Right cardiac atrium (tissue), 5 donors: ENCODE results near the gene STARD13. TPM values are rescaled to one million over a fixed set of nuclear protein-coding genes. Genes with fewer than 3 reads are reported as not detected.

ENCODE experiments used
- ATAC-seq, 2 donors: fragments of 200-7000 bp; cut with Tn5 transposase; one replicate each; pipeline versions ENCODE4 v1.8.0 to v1.9.1; 2020; ENCODE audit warnings: moderate library complexity in 2 of 2, mild to moderate bottlenecking in 1 of 2
- DNase-seq, 3 donors: peaks; one replicate each; pipeline ENCODE4 v3.0.0-alpha.2; 2020
- H3K27ac ChIP-seq: one replicate; pipeline ENCODE4 v1.5.1; 2013; ENCODE audit warnings: mild to moderate bottlenecking, low read length, control low read depth, moderate library complexity
- H3K27me3 ChIP-seq: one replicate; pipeline ENCODE4 v1.6.1; 2013; ENCODE audit not compliant: control insufficient read depth, insufficient read depth
- H3K4me1 ChIP-seq: one replicate; pipeline ENCODE4 v1.6.1; 2013; ENCODE audit warnings: low read length; ENCODE audit not compliant: control insufficient read depth, insufficient read depth
- H3K4me3 ChIP-seq: one replicate; pipeline ENCODE4 v1.5.1; 2013; ENCODE audit warnings: low read length, control low read depth
- H3K9me3 ChIP-seq: one replicate; pipeline ENCODE4 v1.6.1; 2013; ENCODE audit warnings: low read length; ENCODE audit not compliant: control insufficient read depth
- WGBS: extraction: QIAGEN DNeasy Blood & Tissue Kit; methylation state at CpG from one replicate; pipeline ENCODE4 v1.1.7; 2013; 5-methylcytosine and 5-hydroxymethylcytosine counted together
- intact Hi-C, 4 donors: fragments of 100-400 bp; cut with DNase I; formaldehyde crosslinking; loops; one replicate each; pipeline versions ENCODE4 v1.11.0 to v1.14.0; 2022 to 2023
- polyA plus RNA-seq: library from polyadenylated mRNA; stranded (reverse); fragments of 200-250 nt; gene quantifications from one replicate; pipeline ENCODE4 v1.2.3, GENCODE V29; 2013
- total RNA-seq, 4 donors: library from RNA; stranded (reverse); fragmentation: NEBNext Ultra II Directional; extraction: Animal tissue kit (Norgen Biotek cat#: 25700); gene quantifications; one replicate each; pipeline ENCODE4 v1.2.1, GENCODE V29; 2021
- donor health status: healthy with polysubstance abuse.
- donor health status: DM: no; HTN: yes; CAD: no.
- donor health status: DM: no; HTN: no; CAD: no.
- donor health status: DM: no; HTN: yes; CAD: no; lungs with severe emphysema.
- donor health status: DM: yes; HTN: yes; CAD: no.

The STARD13 gene
- total and polyA plus RNA-seq, 5 donors = 9.6 to 35.7 (median 27.3) TPM

- no peak for DNase-seq
- Histone ChIP-seq H3K4me1 (peaks cover 2% of the 10 kb centered on the region), H3K9me3 (peaks cover 3% of the 10 kb centered on the region), H3K27me3 (no peaks in the 10 kb centered on the region), H3K27ac (no peak overlapping the region), H3K4me3 (no peak overlapping the region)
- 90% methylated on average over 1 of the region's 1 CpG for WGBS
- intact Hi-C loops = no loop called here
- ATAC-seq = no peak
These were observed 150.5 kb downstream of the STARD13 start for GRCh38 chr13:33135097-33135496.

- 78% methylated on average over 3 of the region's 3 CpGs for WGBS
- H3K27ac ChIP-seq = no peak overlapping the region
- no peaks in the 10 kb centered on the region for H3K27me3 ChIP-seq
- H3K9me3 ChIP-seq = peaks cover 3% of the 10 kb centered on the region
- ATAC-seq = no peak
- no peak overlapping the region for H3K4me3 ChIP-seq
- intact Hi-C loops = no loop called here
- peaks cover 2% of the 10 kb centered on the region for H3K4me1 ChIP-seq
- no peak for DNase-seq
These were observed 151.3 kb downstream of the STARD13 start for GRCh38 chr13:33134213-33134612.

GRCh38 chr13:33132644-33133440, 152.7 kb downstream of the STARD13 start:
- H3K27ac ChIP-seq = no peak overlapping the region

GRCh38 chr13:33129886-33130285, 155.7 kb downstream of the STARD13 start:
- H3K4me3 ChIP-seq = no peak overlapping the region
- H3K9me3 ChIP-seq = no peaks in the 10 kb centered on the region
- 96% methylated on average over 20 of the region's 20 CpGs for WGBS
- intact Hi-C loops = no loop called here
- DNase-seq (no peak), ATAC-seq (no peak)
- H3K4me1 ChIP-seq = peaks cover 10% of the 10 kb centered on the region
- no peak overlapping the region for H3K27ac ChIP-seq
- no peaks in the 10 kb centered on the region for H3K27me3 ChIP-seq

More at GRCh38 chr13:33132644-33133440, 152.7 kb downstream of the STARD13 start:
- intact Hi-C loops = no loop called here
- 67% methylated on average over 1 of the region's 1 CpG for WGBS
- Histone ChIP-seq H3K4me1 (peaks cover 5% of the 10 kb centered on the region), H3K27me3 (no peaks in the 10 kb centered on the region), H3K9me3 (peaks cover 3% of the 10 kb centered on the region), H3K4me3 (no peak overlapping the region)
- DNase-seq (no peak), ATAC-seq (no peak)

- H3K4me3 ChIP-seq = no peak overlapping the region
- 85% methylated on average over 20 of the region's 20 CpGs for WGBS
- no peaks in the 10 kb centered on the region for H3K9me3 ChIP-seq
- H3K27me3 ChIP-seq = no peaks in the 10 kb centered on the region
- intact Hi-C loops = no loop called here
- peak overlapping the region; percentile 30 for H3K27ac ChIP-seq
- peaks cover 10% of the 10 kb centered on the region for H3K4me1 ChIP-seq
- peak in 2 of 3 donors; percentile 71 to 75 for DNase-seq
- peak in 1 of 2 donors; percentile 47 for ATAC-seq
These were observed 156.3 kb downstream of the STARD13 start for GRCh38 chr13:33129094-33129832.

- Histone ChIP-seq H3K4me3 (no peak overlapping the region), H3K27ac (no peak overlapping the region), H3K4me1 (peaks cover 16% of the 10 kb centered on the region), H3K9me3 (no peaks in the 10 kb centered on the region), H3K27me3 (no peaks in the 10 kb centered on the region)
- 88% methylated on average over 4 of the region's 4 CpGs for whole genome bisulfite sequencing
- DNase-seq (no peak), ATAC-seq (no peak)
- intact Hi-C loops = no loop called here
These were observed 157.4 kb downstream of the STARD13 start for GRCh38 chr13:33128134-33128533.

- Histone ChIP-seq H3K4me1 (peaks cover 16% of the 10 kb centered on the region), H3K27ac (peak overlapping the region; percentile 91), H3K27me3 (no peaks in the 10 kb centered on the region), H3K9me3 (no peaks in the 10 kb centered on the region), H3K4me3 (no peak overlapping the region)
- 60% methylated on average over 14 of the region's 14 CpGs for WGBS
- ATAC-seq = peak; percentile 42 to 66
- intact Hi-C loops = no loop called here
- DNase-seq = peak; percentile 63 to 88 (median 85)
These were observed 158.5 kb downstream of the STARD13 start for GRCh38 chr13:33127009-33127551.

GRCh38 chr13:33125821-33126570, 159.6 kb downstream of the STARD13 start:
- 30% methylated on average over 10 of the region's 10 CpGs for WGBS
- H3K9me3 ChIP-seq = no peaks in the 10 kb centered on the region
- peak overlapping the region; percentile 82 for H3K27ac ChIP-seq
- DNase-seq = peak; percentile 71 to 80 (median 72)
- H3K4me3 ChIP-seq = no peak overlapping the region
- H3K4me1 ChIP-seq = peaks cover 16% of the 10 kb centered on the region
- H3K27me3 ChIP-seq = no peaks in the 10 kb centered on the region
- intact Hi-C loops = no loop called here
- peak; percentile 90 to 95 for ATAC-seq

GRCh38 chr13:33123066-33123859, 162.3 kb downstream of the STARD13 start:
- intact Hi-C loops = no loop called here
- 54% methylated on average over 7 of the region's 7 CpGs for WGBS
- Histone ChIP-seq H3K4me1 (peaks cover 16% of the 10 kb centered on the region), H3K27ac (peak overlapping the region; percentile 70), H3K4me3 (no peak overlapping the region), H3K9me3 (no peaks in the 10 kb centered on the region), H3K27me3 (no peaks in the 10 kb centered on the region)
- DNase-seq = peak in 2 of 3 donors; percentile 71 to 76
- ATAC-seq = peak; percentile 7 to 32
